GM12873 (cell line): ENCODE measurements around the gene C22orf15.

Experiments used
- CTCF ChIP-seq: IDR thresholded peaks from 2 replicates; pipeline ENCODE4 v1.5.1; 2012; ENCODE audit warnings: low read depth, mild to moderate bottlenecking, moderate library complexity, low read length, control low read depth; ENCODE audit not compliant: insufficient read depth; ENCODE audit errors: missing control alignments

The C22orf15 gene

GRCh38 chr22:23759566-23759965, 3.2 kb upstream of the C22orf15 start:
- TF ChIP-seq CTCF, result no peak

- no peak for TF ChIP-seq CTCF
These were observed 2.7 kb upstream of the C22orf15 start for GRCh38 chr22:23760056-23760455.

DNA sequence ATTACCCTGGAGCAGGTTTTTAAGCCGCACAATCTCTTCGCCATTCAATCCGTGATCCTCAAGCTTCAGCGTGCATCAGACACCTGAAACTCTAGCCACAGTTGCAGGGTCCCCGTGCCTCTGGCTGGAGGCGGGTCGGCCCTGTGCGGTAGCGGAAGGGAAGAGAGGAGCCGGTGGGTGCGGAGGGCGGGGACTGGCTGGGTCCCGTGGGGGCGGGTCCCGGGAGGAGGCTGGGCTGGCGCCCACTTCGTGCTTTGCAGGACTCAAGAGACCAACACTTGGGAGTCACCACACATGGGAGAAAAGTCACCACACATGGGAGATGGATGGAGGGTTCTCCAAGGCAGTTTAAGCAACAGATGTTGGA, 772 bp downstream of the C22orf15 start:
- TF ChIP-seq CTCF, result no peak

GRCh38 chr22:23763954-23764353, 1.2 kb downstream of the C22orf15 start:
- TF ChIP-seq CTCF, result no peak

- no peak for TF ChIP-seq CTCF
These were observed 2.4 kb downstream of the C22orf15 start for GRCh38 chr22:23764899-23765881.

- TF ChIP-seq CTCF, result no peak
These were observed 4.5 kb downstream of the C22orf15 start for GRCh38 chr22:23767303-23767672.

DNA sequence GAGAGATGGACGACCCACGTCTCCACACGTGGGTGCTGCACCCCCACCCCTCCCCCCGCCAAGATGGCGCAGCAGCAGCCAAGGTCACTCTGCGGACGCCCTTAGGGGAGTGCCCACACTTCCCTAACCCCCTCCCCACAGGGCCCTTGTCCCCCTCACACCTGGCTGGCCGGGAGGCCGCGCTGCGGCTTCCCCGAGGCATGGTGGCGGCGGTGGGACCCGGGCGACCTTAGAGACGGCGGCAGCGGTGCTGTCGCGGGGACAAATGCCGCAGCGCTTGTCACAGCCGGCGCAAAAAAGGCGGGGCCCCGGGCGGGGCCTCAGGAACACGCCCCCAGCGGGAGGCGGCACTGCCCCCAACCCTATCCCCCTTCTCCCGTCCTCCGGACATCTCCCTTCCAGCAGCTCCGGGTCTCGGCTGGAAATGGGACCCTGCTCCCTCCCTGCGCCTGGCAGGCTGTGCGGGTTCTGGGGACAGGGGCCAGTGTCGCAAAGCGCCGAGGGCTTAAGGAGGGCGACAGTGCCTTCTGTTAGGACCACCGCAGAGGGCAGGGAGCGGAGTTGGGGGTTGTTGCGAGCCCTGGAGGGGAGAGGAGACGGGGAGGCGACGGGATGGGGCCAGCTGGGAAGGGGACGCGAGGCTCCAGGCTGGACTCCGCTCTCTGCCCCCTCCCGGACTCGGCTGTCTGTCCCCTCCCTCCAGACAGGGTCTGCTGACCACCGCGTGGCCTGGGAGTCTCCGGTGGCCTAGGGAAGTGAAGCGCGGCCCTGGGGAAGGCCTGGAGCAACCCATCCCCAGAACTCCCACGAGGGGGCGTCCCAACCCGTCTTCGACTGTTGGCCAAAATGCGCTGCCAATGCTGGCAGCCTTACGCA, 5.1 kb downstream of the C22orf15 start, which contains the start of gene CHCHD10:
CHCHD10 (minus strand) TSS at position 300 of the 876 bp plus-strand sequence; CDS start at position 202, 98 bp downstream.
- peak; percentile 75 for TF ChIP-seq CTCF
